K562 (cell line): ENCODE data around the gene PKHD1. TPM values are rescaled to one million over a fixed set of nuclear protein-coding genes. Genes with fewer than 3 reads are reported as not detected.

Experiments used
- ATAC-seq: fragments of 200-7000 bp; cut with Tn5 transposase; 3 replicates; pipeline ENCODE4 v1.9.1; 2020; ENCODE audit warnings: moderate library complexity
- BruUV-seq: library from RNA; stranded (reverse); fragments of 400-500 nt; replicated peaks from 2 replicates; lab custom pipeline; 2021; lab: Mats Ljungman, UMichigan
- CTCF ChIA-PET: fragments of 300-600 bp; formaldehyde crosslinking; extraction: SDS; loops from one replicate; lab custom pipeline; 2021; ENCODE audit warnings: low intra/inter-chr PET ratio; lab: Yijun Ruan, JAX
- POLR2A ChIA-PET: fragments of 300-600, 350-650 bp; sonication (Branson Sonifier 250); formaldehyde crosslinking; extraction: SDS; loops from one replicate; lab custom pipeline; 2021; ENCODE audit warnings: antibody characterized with exemption, inconsistent platforms; lab: Yijun Ruan, JAX
- DNase-seq, 4 experiments: peaks; one replicate each; pipeline versions ENCODE4 v3.0.0 to v3.0.0-alpha.2; 2011 to 2018; ENCODE audit warnings: low spot score in 3 of 4, mixed read lengths in 3 of 4; ENCODE audit errors: extremely low read depth in 1 of 4
- FAIRE-seq: peaks from 2 replicates; lab custom pipeline; 2011; peaks lifted over from hg19 to GRCh38; lab: Jason Lieb, UNC
- H2AFZ ChIP-seq: 2 replicates; pipeline ENCODE4 v1.6.0; 2011; ENCODE audit warnings: low read depth, low read length, control low read depth, inconsistent platforms
- H3K27ac ChIP-seq: fragments of 200-600 bp; 3 replicates; pipeline ENCODE4 v1.8.0; 2011; ENCODE audit warnings: low read depth, mild to moderate bottlenecking, control low read depth, inconsistent platforms, low read length, moderate library complexity, mixed read lengths; ENCODE audit errors: extremely low read depth
- H3K27me3 ChIP-seq, 2 experiments: fragments of 300-600 bp in 1 of 2; 2 replicates in 1 of 2; 3 replicates in 1 of 2; pipeline versions ENCODE4 v1.6.0 to v1.8.0; 2011; ENCODE audit warnings: inconsistent platforms in 2 of 2, low read length in 2 of 2, mild to moderate bottlenecking in 1 of 2, mixed read lengths in 1 of 2, moderate library complexity in 1 of 2; ENCODE audit not compliant: control insufficient read depth in 2 of 2, insufficient read depth in 2 of 2
- H3K36me3 ChIP-seq: fragments of 300-600 bp; 3 replicates; pipeline ENCODE4 v1.8.0; 2011; ENCODE audit warnings: mild to moderate bottlenecking, low read length, inconsistent platforms; ENCODE audit not compliant: control insufficient read depth, insufficient read depth
- H3K4me1 ChIP-seq, 2 experiments: fragments of 200-600 bp in 1 of 2; replicated peaks in 1 of 2; 2 replicates in 1 of 2; 3 replicates in 1 of 2; pipeline versions ENCODE4 v1.5.1 to v1.8.0; 2011; ENCODE audit warnings: inconsistent platforms in 2 of 2, low read length in 2 of 2, mild to moderate bottlenecking in 1 of 2, mixed read lengths in 1 of 2, moderate library complexity in 1 of 2; ENCODE audit not compliant: control insufficient read depth in 2 of 2, insufficient read depth in 2 of 2
- H3K4me2 ChIP-seq: 2 replicates; pipeline ENCODE4 v1.6.1; 2011; ENCODE audit warnings: low read length, control low read depth, inconsistent platforms, mixed read lengths; ENCODE audit not compliant: insufficient read depth
- H3K4me3 ChIP-seq: fragments of 200-600 bp; sonication (generic), shearing (Covaris generic); 2 replicates; pipeline ENCODE4 v1.5.1; 2016; ENCODE audit warnings: control low read depth, inconsistent platforms
- H3K79me2 ChIP-seq: fragments of 200-600 bp; 3 replicates; pipeline ENCODE4 v1.8.0; 2011; ENCODE audit warnings: low read length, inconsistent platforms; ENCODE audit not compliant: control insufficient read depth, insufficient read depth
- H3K9ac ChIP-seq, 2 experiments: 2 replicates each; pipeline versions ENCODE4 v1.6.0 to v1.6.1; 2011; ENCODE audit warnings: low read depth in 2 of 2, low read length in 2 of 2, control low read depth in 1 of 2, inconsistent platforms in 1 of 2, mild to moderate bottlenecking in 1 of 2, mixed read lengths in 1 of 2; ENCODE audit not compliant: insufficient read depth in 1 of 2
- H3K9me1 ChIP-seq: one replicate; pipeline ENCODE4 v1.6.0; 2011; ENCODE audit warnings: inconsistent platforms, mild to moderate bottlenecking, low read length, moderate library complexity; ENCODE audit not compliant: control insufficient read depth, insufficient read depth
- H3K9me3 ChIP-seq: replicated peaks from 2 replicates; pipeline ENCODE4 v1.5.1; 2011; ENCODE audit warnings: low read depth, low read length, inconsistent platforms; ENCODE audit not compliant: control insufficient read depth, insufficient read depth
- H4K20me1 ChIP-seq: replicated peaks from 2 replicates; pipeline ENCODE4 v1.6.1; 2011; ENCODE audit warnings: low read length, inconsistent platforms, mixed read lengths; ENCODE audit not compliant: control insufficient read depth, insufficient read depth
- CAMTA2 ChIP-seq: fragments of 250-450 bp; sonication (Bioruptor Pico); conservative IDR thresholded peaks from 2 replicates; pipeline ENCODE4 v1.5.1; 2022
- MTF1 ChIP-seq: fragments of 250-450 bp; sonication (Bioruptor Pico); IDR thresholded peaks from 2 replicates; pipeline ENCODE4 v1.9.0; 2021; ENCODE audit warnings: moderate library complexity, mild to moderate bottlenecking, inconsistent platforms, borderline replicate concordance
- NR2C2 ChIP-seq, 2 experiments: fragments of 200-800 bp in 1 of 2; sonication (Bioruptor generic) in 1 of 2; sonication (generic) in 1 of 2; formaldehyde crosslinking in 1 of 2; IDR thresholded peaks; 2 replicates each; pipeline versions ENCODE4 v1.6.1 to v1.8.0; 2016 to 2022; ENCODE audit warnings: mild to moderate bottlenecking in 1 of 2, missing compliant biosample characterization in 1 of 2, missing genetic modification characterization in 1 of 2, missing genetic modification reagents in 1 of 2
- POU5F1 ChIP-seq: fragments of 150-350 bp; IDR thresholded peaks from 2 replicates; pipeline ENCODE4 v1.6.1; 2014; ENCODE audit warnings: borderline replicate concordance, low read length, low read depth, mild to moderate bottlenecking; ENCODE audit not compliant: partially characterized antibody
- REST ChIP-seq, 2 experiments: fragments of 450-650 bp; formaldehyde crosslinking in 1 of 2; IDR thresholded peaks; 2 replicates each; pipeline versions ENCODE4 v1.4.0 to v1.6.1; 2014 to 2020; ENCODE audit warnings: mild to moderate bottlenecking in 2 of 2, borderline replicate concordance in 1 of 2, low read depth in 1 of 2
- SNRNP70 ChIP-seq: fragments of 200-400 bp; formaldehyde crosslinking; optimal IDR thresholded peaks from 2 replicates; pipeline ENCODE3; 2017; ENCODE audit warnings: low read depth, low read length
- ZNF324 ChIP-seq: fragments of 250-450 bp; sonication (Bioruptor Pico); IDR thresholded peaks from 2 replicates; pipeline ENCODE4 v1.4.0; 2020; ENCODE audit warnings: mild to moderate bottlenecking
- ZNF408 ChIP-seq: fragments of 250-450 bp; sonication (Bioruptor Pico); IDR thresholded peaks from 2 replicates; pipeline ENCODE4 v1.4.0; 2020; ENCODE audit warnings: low read depth, mild to moderate bottlenecking, moderate library complexity
- ZNF551 ChIP-seq: fragments of 250-450 bp; sonication (Bioruptor Pico); IDR thresholded peaks from 2 replicates; pipeline ENCODE4 v1.5.0; 2021; ENCODE audit warnings: mild to moderate bottlenecking, moderate library complexity
- in situ Hi-C: fragments of 300-500 bp; cut with MboI; formaldehyde crosslinking; loops from 4 replicates; pipeline ENCODE4 v1.15.0; 2018; ENCODE audit warnings: inconsistent platforms, mixed read lengths
- intact Hi-C: fragments of 100-400 bp; cut with micrococcal nuclease; formaldehyde crosslinking; loops from 2 replicates; pipeline ENCODE4 v1.14.2; 2022
- polyA plus RNA-seq, 8 experiments: library from polyadenylated mRNA; depleted of rRNA in 4 of 8; stranded (reverse) in 5 of 8; unstranded in 3 of 8; fragments of >200 nt; fragmentation: Nextera tagmentation in 2 of 8; fragmentation: Illumina TruSeq in 1 of 8; extraction: Ambion mirVana in 2 of 8; extraction: Trizol in 1 of 8; gene quantifications; 2 replicates each; pipeline versions ENCODE4 v1.2.1 to v1.2.3, GENCODE V29; 2011 to 2014; ENCODE audit warnings: inconsistent platforms in 1 of 8, missing spikeins in 1 of 8
- total RNA-seq, 7 experiments: library from RNA; depleted of rRNA in 6 of 7; stranded (reverse); fragments of >200 nt in 6 of 7; fragmentation: Illumina TruSeq in 2 of 7; extraction: Trizol in 2 of 7; gene quantifications; 2 replicates each; pipeline versions ENCODE4 v1.2.1 to v1.2.3, GENCODE V29; 2011 to 2021; ENCODE audit warnings: low replicate concordance in 1 of 7

PKHD1 gene
- total and polyA plus RNA-seq, 9 of the 15 experiments (the other 6 are each of a cell fraction or from before 2014, with no cell fraction given), result 0.01 to 0.04 (median 0.01) TPM; not detected in 6

DNA sequence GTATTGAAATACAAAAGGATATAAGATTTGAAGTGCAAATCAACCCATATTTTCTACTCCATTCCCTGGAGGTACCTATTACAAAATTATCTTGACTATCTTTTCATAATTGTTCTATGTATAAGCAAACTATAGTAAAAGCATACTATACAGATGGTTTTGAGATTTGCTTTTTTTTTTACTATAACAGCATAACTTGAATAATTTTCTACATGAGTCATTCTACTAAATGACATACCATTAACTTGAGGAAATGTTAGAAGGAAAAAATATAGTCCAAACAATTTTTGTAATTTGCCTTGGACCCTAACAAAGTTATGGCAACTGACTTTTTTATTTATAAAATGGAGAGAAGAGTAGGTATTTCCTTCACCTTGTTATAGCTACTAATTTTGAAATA, 472.7 kb downstream of the PKHD1 start:
- Histone ChIP-seq H3K27me3 (no peaks in the 10 kb centered on the region), H2AFZ (no peak overlapping the region), H3K4me2 (no peak overlapping the region), H3K9me3 (no peaks in the 10 kb centered on the region), H3K79me2 (no peaks in the 10 kb centered on the region), H3K4me3 (no peak overlapping the region), H3K9ac (no peak overlapping the region), H3K27ac (no peak overlapping the region), H3K36me3 (no peaks in the 10 kb centered on the region), H4K20me1 (no peaks in the 10 kb centered on the region), H3K9me1 (no peaks in the 10 kb centered on the region), H3K4me1 (no peaks in the 10 kb centered on the region)
- no TSS peak for BruUV-seq
- POLR2A ChIA-PET, result no interaction called here
- CTCF ChIA-PET, result interaction anchor here (0.6 to 0.7 kb wide), 2 partner anchors 11 to 738 kb away, joined by 3 read pairs; no protein-coding TSS in a partner anchor
- intact Hi-C loops (no loop called here), in situ Hi-C loops (no loop called here)
- DNase-seq (no peak), ATAC-seq (no peak), FAIRE-seq (no peak)
- TF ChIP-seq POU5F1 (no peak), NR2C2 (CRISPR knock-in tag; IDR thresholded peaks at IDR 0.05) (no peak), NR2C2 (tag; IDR thresholded peaks at IDR 0.05) (no peak), SNRNP70 (no peak), ZNF324 (CRISPR knock-in tag) (no peak), ZNF551 (CRISPR knock-in tag) (no peak), MTF1 (CRISPR knock-in tag) (no peak), REST (IDR thresholded peaks at IDR 0.05; ENCODE audit: borderline replicate concordance) (no peak), REST (CRISPR knock-in tag; IDR thresholded peaks at IDR 0.05; ENCODE audit: low read depth) (no peak), ZNF408 (no peak), CAMTA2 (no peak)
